GM12878 (cell line): ENCODE results near the gene FAM118B. TPM values are rescaled to one million over a fixed set of nuclear protein-coding genes. Genes with fewer than 3 reads are reported as not detected.

Source experiments
- CHD4 ChIP-seq: fragments of 200-600 bp; sonication (generic); IDR thresholded peaks from 2 replicates; pipeline ENCODE4 v1.6.1; 2016; ENCODE audit warnings: mild to moderate bottlenecking
- CREB1 ChIP-seq: IDR thresholded peaks from 2 replicates; pipeline ENCODE4 v1.6.1; 2012; ENCODE audit warnings: low read depth, mild to moderate bottlenecking, inconsistent platforms
- EGR1 ChIP-seq, 2 experiments: IDR thresholded peaks; 1 replicate in 1 of 2; 2 replicates in 1 of 2; pipeline ENCODE4 v1.6.1; 2011 to 2012; ENCODE audit warnings: low read depth in 2 of 2, low read length in 2 of 2, borderline replicate concordance in 1 of 2, mild to moderate bottlenecking in 1 of 2, moderate library complexity in 1 of 2
- IRF4 ChIP-seq: IDR thresholded peaks from 2 replicates; pipeline ENCODE4 v1.6.1; 2011; ENCODE audit warnings: low read depth, low read length
- KAT2A ChIP-seq: conservative IDR thresholded peaks from 2 replicates; pipeline ENCODE4 v1.6.1; 2011; ENCODE audit warnings: low read depth, low read length; ENCODE audit not compliant: control insufficient read depth
- MEF2A ChIP-seq: IDR thresholded peaks from 2 replicates; pipeline ENCODE4 v1.6.1; 2011; ENCODE audit warnings: low read depth, mild to moderate bottlenecking, low read length, moderate library complexity; ENCODE audit not compliant: insufficient read depth
- NFXL1 ChIP-seq: fragments of 450-650 bp; IDR thresholded peaks from 2 replicates; pipeline ENCODE4 v1.6.1; 2017; ENCODE audit warnings: antibody characterized with exemption, mild to moderate bottlenecking, borderline replicate concordance
- NFYA ChIP-seq: IDR thresholded peaks from 2 replicates; pipeline ENCODE4 v1.6.1; 2011; ENCODE audit warnings: low read depth, mild to moderate bottlenecking, low read length, improper control_type of control experiment, borderline replicate concordance
- NRF1 ChIP-seq: conservative IDR thresholded peaks from 2 replicates; pipeline ENCODE4 v1.6.1; 2011; ENCODE audit warnings: mild to moderate bottlenecking, low read depth, low read length, improper control_type of control experiment
- PAX5 ChIP-seq: IDR thresholded peaks from 2 replicates; pipeline ENCODE4 v1.6.1; 2011; ENCODE audit warnings: low read depth, low read length, borderline replicate concordance
- SIX5 ChIP-seq: IDR thresholded peaks from 2 replicates; pipeline ENCODE4 v1.6.1; 2011; ENCODE audit warnings: mild to moderate bottlenecking, low read depth, low read length, moderate library complexity; ENCODE audit not compliant: severe bottlenecking
- SMAD1 ChIP-seq: fragments of 450-650 bp; IDR thresholded peaks from 2 replicates; pipeline ENCODE4 v1.6.1; 2018; ENCODE audit warnings: mild to moderate bottlenecking, low read depth; ENCODE audit not compliant: partially characterized antibody
- YBX1 ChIP-seq: fragments of 450-650 bp; IDR thresholded peaks from 2 replicates; pipeline ENCODE4 v1.6.1; 2016; ENCODE audit warnings: antibody characterized with exemption
- ZNF217 ChIP-seq: fragments of 450-650 bp; IDR thresholded peaks from 2 replicates; pipeline ENCODE4 v1.6.1; 2017; ENCODE audit warnings: antibody characterized with exemption, mild to moderate bottlenecking
- ZNF384 ChIP-seq: IDR thresholded peaks from 2 replicates; pipeline ENCODE4 v1.6.1; 2012; ENCODE audit warnings: low read depth, mild to moderate bottlenecking, low read length, improper control_type of control experiment, borderline replicate concordance
- polyA plus RNA-seq, 11 experiments: library from polyadenylated mRNA; depleted of rRNA in 4 of 11; unstranded in 6 of 11; stranded (reverse) in 5 of 11; fragments of >200 nt; fragmentation: Nextera tagmentation in 4 of 11; fragmentation: Illumina TruSeq in 1 of 11; extraction: Ambion mirVana in 4 of 11; extraction: Trizol in 1 of 11; gene quantifications; 1 replicate in 1 of 11; 2 replicates in 10 of 11; pipeline versions ENCODE4 v1.2.1 to v1.2.3, GENCODE V29; 2011 to 2016; ENCODE audit warnings: inconsistent platforms in 2 of 11, missing spikeins in 2 of 11, low read depth in 1 of 11
- total RNA-seq, 4 experiments: library from RNA; depleted of rRNA in 3 of 4; stranded (reverse); fragments of >200 nt in 3 of 4; fragmentation: Illumina TruSeq in 1 of 4; extraction: Trizol in 1 of 4; gene quantifications; 2 replicates each; pipeline versions ENCODE4 v1.2.1 to v1.2.3, GENCODE V29; 2013 to 2021
- TF ChIP-seq, protein P1 (sequence below): IDR thresholded peaks from 2 replicates; pipeline ENCODE4 v1.6.1; 2012; ENCODE audit warnings: improper control_type of control experiment, low read depth, low read length; ENCODE audit not compliant: insufficient replicate concordance
- TF ChIP-seq, protein P2 (sequence below): fragments of 450-650 bp; IDR thresholded peaks from 2 replicates; pipeline ENCODE4 v1.6.1; 2017; ENCODE audit warnings: antibody characterized with exemption, mild to moderate bottlenecking, moderate library complexity
- TF ChIP-seq, protein P3 (sequence below): IDR thresholded peaks from 2 replicates; pipeline ENCODE4 v1.6.1; 2011; ENCODE audit warnings: low read depth, low read length, improper control_type of control experiment, borderline replicate concordance
- TF ChIP-seq, protein P4 (sequence below): fragments of 450-650 bp; conservative IDR thresholded peaks from 2 replicates; pipeline ENCODE4 v1.6.1; 2017; ENCODE audit warnings: mild to moderate bottlenecking, moderate library complexity

FAM118B gene
- total and polyA plus RNA-seq, 10 of the 15 experiments (the other 5 are each of a cell fraction or from before 2014, with no cell fraction given): 12.8 to 29.7 (median 16.5) TPM

DNA sequence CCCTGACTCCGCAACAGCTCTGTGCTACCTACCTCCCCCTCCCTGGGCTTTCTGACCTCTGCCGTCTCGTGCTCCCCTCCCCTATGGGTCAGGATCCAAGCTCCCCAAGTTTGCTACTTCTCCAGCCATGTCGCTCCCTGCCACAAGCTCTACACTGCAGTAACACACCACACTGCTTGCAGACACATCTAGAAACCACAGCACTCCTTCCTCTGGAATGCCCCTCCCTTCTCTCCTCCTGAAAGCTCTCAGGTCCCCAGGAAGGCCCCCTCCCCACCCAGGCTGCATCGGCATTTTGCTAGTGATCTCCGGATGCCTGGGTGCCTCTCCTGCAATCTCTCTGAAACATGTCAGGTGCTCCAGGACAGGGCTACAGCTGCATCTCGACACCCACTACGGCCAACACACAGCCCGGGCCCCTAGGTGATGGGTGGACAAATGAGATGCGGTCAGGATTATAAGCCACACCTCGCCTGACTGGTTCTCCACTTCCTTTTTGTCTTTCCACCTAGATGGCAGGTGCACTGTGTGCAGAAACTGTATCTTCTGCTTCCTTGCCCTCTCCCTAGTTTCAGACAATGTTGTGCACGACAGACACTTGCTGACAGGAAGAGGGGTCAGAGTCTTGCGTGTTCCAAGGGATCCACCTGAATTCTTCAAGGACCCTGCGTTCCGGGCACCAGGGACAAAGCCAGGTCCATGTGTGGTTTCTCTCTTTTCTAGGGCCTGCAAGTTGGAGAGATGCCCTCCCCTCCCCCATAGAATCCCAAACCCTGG, 23.1 kb upstream of the FAM118B start (continued):
- TF ChIP-seq NRF1: no peak
- TF ChIP-seq SMAD1: no peak
- TF ChIP-seq CREB1: no peak
- TF ChIP-seq NFYA: no peak
- TF ChIP-seq, protein P1, sequence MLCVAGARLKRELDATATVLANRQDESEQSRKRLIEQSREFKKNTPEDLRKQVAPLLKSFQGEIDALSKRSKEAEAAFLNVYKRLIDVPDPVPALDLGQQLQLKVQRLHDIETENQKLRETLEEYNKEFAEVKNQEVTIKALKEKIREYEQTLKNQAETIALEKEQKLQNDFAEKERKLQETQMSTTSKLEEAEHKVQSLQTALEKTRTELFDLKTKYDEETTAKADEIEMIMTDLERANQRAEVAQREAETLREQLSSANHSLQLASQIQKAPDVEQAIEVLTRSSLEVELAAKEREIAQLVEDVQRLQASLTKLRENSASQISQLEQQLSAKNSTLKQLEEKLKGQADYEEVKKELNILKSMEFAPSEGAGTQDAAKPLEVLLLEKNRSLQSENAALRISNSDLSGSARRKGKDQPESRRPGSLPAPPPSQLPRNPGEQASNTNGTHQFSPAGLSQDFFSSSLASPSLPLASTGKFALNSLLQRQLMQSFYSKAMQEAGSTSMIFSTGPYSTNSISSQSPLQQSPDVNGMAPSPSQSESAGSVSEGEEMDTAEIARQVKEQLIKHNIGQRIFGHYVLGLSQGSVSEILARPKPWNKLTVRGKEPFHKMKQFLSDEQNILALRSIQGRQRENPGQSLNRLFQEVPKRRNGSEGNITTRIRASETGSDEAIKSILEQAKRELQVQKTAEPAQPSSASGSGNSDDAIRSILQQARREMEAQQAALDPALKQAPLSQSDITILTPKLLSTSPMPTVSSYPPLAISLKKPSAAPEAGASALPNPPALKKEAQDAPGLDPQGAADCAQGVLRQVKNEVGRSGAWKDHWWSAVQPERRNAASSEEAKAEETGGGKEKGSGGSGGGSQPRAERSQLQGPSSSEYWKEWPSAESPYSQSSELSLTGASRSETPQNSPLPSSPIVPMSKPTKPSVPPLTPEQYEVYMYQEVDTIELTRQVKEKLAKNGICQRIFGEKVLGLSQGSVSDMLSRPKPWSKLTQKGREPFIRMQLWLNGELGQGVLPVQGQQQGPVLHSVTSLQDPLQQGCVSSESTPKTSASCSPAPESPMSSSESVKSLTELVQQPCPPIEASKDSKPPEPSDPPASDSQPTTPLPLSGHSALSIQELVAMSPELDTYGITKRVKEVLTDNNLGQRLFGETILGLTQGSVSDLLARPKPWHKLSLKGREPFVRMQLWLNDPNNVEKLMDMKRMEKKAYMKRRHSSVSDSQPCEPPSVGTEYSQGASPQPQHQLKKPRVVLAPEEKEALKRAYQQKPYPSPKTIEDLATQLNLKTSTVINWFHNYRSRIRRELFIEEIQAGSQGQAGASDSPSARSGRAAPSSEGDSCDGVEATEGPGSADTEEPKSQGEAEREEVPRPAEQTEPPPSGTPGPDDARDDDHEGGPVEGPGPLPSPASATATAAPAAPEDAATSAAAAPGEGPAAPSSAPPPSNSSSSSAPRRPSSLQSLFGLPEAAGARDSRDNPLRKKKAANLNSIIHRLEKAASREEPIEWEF: no peak
- TF ChIP-seq KAT2A: no peak
- TF ChIP-seq, protein P2, sequence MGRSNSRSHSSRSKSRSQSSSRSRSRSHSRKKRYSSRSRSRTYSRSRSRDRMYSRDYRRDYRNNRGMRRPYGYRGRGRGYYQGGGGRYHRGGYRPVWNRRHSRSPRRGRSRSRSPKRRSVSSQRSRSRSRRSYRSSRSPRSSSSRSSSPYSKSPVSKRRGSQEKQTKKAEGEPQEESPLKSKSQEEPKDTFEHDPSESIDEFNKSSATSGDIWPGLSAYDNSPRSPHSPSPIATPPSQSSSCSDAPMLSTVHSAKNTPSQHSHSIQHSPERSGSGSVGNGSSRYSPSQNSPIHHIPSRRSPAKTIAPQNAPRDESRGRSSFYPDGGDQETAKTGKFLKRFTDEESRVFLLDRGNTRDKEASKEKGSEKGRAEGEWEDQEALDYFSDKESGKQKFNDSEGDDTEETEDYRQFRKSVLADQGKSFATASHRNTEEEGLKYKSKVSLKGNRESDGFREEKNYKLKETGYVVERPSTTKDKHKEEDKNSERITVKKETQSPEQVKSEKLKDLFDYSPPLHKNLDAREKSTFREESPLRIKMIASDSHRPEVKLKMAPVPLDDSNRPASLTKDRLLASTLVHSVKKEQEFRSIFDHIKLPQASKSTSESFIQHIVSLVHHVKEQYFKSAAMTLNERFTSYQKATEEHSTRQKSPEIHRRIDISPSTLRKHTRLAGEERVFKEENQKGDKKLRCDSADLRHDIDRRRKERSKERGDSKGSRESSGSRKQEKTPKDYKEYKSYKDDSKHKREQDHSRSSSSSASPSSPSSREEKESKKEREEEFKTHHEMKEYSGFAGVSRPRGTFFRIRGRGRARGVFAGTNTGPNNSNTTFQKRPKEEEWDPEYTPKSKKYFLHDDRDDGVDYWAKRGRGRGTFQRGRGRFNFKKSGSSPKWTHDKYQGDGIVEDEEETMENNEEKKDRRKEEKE: no peak
- no peak for TF ChIP-seq SIX5
- no peak for TF ChIP-seq EGR1 (IDR thresholded peaks at IDR 0.05; ENCODE audit: borderline replicate concordance in 1 of 2, low read depth in 2 of 2, low read length in 2 of 2)
- TF ChIP-seq, protein P3, sequence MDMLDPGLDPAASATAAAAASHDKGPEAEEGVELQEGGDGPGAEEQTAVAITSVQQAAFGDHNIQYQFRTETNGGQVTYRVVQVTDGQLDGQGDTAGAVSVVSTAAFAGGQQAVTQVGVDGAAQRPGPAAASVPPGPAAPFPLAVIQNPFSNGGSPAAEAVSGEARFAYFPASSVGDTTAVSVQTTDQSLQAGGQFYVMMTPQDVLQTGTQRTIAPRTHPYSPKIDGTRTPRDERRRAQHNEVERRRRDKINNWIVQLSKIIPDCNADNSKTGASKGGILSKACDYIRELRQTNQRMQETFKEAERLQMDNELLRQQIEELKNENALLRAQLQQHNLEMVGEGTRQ: no peak
- TF ChIP-seq IRF4: no peak
- no peak for TF ChIP-seq CHD4
- TF ChIP-seq MEF2A: no peak
- TF ChIP-seq, protein P4, sequence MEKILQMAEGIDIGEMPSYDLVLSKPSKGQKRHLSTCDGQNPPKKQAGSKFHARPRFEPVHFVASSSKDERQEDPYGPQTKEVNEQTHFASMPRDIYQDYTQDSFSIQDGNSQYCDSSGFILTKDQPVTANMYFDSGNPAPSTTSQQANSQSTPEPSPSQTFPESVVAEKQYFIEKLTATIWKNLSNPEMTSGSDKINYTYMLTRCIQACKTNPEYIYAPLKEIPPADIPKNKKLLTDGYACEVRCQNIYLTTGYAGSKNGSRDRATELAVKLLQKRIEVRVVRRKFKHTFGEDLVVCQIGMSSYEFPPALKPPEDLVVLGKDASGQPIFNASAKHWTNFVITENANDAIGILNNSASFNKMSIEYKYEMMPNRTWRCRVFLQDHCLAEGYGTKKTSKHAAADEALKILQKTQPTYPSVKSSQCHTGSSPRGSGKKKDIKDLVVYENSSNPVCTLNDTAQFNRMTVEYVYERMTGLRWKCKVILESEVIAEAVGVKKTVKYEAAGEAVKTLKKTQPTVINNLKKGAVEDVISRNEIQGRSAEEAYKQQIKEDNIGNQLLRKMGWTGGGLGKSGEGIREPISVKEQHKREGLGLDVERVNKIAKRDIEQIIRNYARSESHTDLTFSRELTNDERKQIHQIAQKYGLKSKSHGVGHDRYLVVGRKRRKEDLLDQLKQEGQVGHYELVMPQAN: no peak
- peak; percentile 90 for TF ChIP-seq PAX5
- TF ChIP-seq NFXL1: no peak
- no peak for TF ChIP-seq YBX1
- 0 out of 2 replicates have a peak, but pooled peaks have one; percentile 17 for TF ChIP-seq ZNF217
- no peak for TF ChIP-seq ZNF384
